Measurements from ENCODE around the gene KIRREL2.

The KIRREL2 gene

DNA sequence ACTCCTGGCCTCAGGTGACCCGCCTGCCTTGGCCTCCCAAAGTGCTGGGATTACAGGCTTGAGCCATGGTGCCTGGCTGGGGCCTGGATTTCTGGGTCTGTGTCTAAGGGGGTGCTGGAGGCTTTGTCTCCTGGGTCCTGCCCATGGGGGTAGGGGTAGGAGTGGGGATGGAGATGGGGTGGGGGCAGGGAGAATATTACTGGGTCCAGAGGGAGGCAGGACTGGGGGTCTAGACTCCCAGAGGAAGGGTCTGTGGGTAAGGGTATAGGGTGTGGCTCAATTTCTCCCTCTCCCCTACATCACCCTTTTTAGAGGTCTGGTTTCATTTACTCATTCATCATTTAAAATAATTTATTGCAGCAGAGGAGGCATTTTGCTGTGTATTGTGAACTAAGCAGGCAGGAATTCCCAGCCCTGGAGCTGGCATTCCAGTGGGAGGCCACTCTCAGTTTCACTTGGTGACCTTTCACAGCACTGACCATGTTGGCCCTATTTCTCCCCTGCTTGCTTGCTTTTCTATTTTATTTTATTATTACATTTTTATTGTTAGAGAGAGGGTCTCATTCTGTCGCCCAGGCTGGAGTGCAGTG lies 44.4 kb downstream of the KIRREL2 start:
- Histone ChIP-seq H3K9me2 (replicated peaks; ENCODE audit: low read depth, low read length) (no peaks in the 10 kb centered on the region), H3K4me1 (ENCODE audit: insufficient read depth, low read length, poor library complexity, severe bottlenecking) (peaks cover 56% of the 10 kb centered on the region), H4K20me1 (ENCODE audit: insufficient read depth, low read length, poor library complexity, severe bottlenecking) (peaks cover 9% of the 10 kb centered on the region), H3K9me3 (ENCODE audit: insufficient read depth, low read depth, low read length) (no peaks in the 10 kb centered on the region), H3F3A (ENCODE audit: low read depth) (no peaks in the 10 kb centered on the region), H3K4me2 (ENCODE audit: low read depth, low read length, poor library complexity, severe bottlenecking) (peak overlapping the region; percentile 91), H3K27me3 (ENCODE audit: insufficient read depth, low read length, poor library complexity, severe bottlenecking) (no peaks in the 10 kb centered on the region), H3K4me3 (ENCODE audit: low read length, poor library complexity, severe bottlenecking) (peak overlapping the region; percentile 82), H2AFZ (ENCODE audit: low read length) (no peak overlapping the region), H3K9ac (ENCODE audit: low read depth, low read length, poor library complexity, severe bottlenecking) (peak overlapping the region; percentile 88), H3K79me2 (ENCODE audit: insufficient read depth, low read length) (peaks cover 45% of the 10 kb centered on the region), H3K36me3 (ENCODE audit: insufficient read depth, low read length) (peaks cover 11% of the 10 kb centered on the region; the same call in 1 of the 2 replicates)
- TF ChIP-seq, protein P1, sequence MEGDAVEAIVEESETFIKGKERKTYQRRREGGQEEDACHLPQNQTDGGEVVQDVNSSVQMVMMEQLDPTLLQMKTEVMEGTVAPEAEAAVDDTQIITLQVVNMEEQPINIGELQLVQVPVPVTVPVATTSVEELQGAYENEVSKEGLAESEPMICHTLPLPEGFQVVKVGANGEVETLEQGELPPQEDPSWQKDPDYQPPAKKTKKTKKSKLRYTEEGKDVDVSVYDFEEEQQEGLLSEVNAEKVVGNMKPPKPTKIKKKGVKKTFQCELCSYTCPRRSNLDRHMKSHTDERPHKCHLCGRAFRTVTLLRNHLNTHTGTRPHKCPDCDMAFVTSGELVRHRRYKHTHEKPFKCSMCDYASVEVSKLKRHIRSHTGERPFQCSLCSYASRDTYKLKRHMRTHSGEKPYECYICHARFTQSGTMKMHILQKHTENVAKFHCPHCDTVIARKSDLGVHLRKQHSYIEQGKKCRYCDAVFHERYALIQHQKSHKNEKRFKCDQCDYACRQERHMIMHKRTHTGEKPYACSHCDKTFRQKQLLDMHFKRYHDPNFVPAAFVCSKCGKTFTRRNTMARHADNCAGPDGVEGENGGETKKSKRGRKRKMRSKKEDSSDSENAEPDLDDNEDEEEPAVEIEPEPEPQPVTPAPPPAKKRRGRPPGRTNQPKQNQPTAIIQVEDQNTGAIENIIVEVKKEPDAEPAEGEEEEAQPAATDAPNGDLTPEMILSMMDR (conservative IDR thresholded peaks at IDR 0.05; ENCODE audit: low read length) = no peak
- TF ChIP-seq EZH2phosphoT487 (IDR thresholded peaks at IDR 0.05; ENCODE audit: borderline replicate concordance) = no peak

DNA sequence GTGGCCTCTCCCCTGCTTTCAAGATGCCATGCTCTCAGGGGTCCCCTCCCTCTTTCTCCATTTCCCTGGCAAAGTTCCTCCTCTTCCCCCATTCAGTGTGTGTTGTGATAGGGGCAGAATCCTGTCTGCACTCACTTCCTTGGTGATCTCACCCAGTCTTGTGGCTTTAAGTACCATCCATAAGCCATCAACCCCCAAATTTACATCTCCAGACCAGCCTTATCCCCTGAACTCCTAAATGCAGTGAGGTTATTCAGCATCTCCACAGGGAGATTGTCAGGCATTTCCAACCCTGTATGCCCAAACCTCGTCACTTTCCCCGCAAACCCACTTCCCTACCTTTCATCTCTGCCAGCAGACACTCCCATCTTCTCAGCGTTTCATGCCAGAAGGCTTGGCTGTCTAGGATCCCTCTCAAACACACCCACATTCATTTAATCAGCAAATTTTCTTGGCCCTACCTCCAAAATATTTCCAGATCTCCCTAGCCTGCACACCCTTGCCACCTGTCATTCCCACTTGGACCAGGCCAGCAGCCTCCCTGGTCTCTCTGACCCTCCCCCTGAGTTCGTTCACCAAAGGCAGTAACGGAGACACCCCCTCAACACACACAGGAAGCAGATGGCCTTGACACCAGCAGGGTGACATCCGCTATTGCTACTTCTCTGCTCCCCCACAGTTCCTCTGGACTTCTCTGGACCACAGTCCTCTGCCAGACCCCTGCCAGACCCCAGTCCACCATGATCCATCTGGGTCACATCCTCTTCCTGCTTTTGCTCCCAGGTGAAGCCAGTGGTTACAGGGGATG lies 45.3 kb downstream of the KIRREL2 start, which contains the start of gene HCST:
Gene HCST, plus strand, starts transcription at position 676 of the 808 bp plus-strand sequence. Its CDS starts 65 bp downstream, at position 741.
- Histone ChIP-seq H3K9me2 (replicated peaks; ENCODE audit: low read depth, low read length) (no peaks in the 10 kb centered on the region), H3K9ac (ENCODE audit: low read depth, low read length, poor library complexity, severe bottlenecking) (peak within 1 kb of the TSS; percentile 88), H3K4me1 (ENCODE audit: insufficient read depth, low read length, poor library complexity, severe bottlenecking) (peaks cover 56% of the 10 kb centered on the region), H3K9me3 (ENCODE audit: insufficient read depth, low read depth, low read length) (no peaks in the 10 kb centered on the region), H3K4me2 (ENCODE audit: low read depth, low read length, poor library complexity, severe bottlenecking) (peak within 1 kb of the TSS; percentile 91), H3F3A (ENCODE audit: low read depth) (no peaks in the 10 kb centered on the region), H2AFZ (ENCODE audit: low read length) (peak within 1 kb of the TSS; percentile 40; the same call in 1 of the 2 replicates), H4K20me1 (ENCODE audit: insufficient read depth, low read length, poor library complexity, severe bottlenecking) (peaks cover 3% of the 10 kb centered on the region), H3K79me2 (ENCODE audit: insufficient read depth, low read length) (peaks cover 38% of the 10 kb centered on the region), H3K4me3 (ENCODE audit: low read length, poor library complexity, severe bottlenecking) (peak within 1 kb of the TSS; percentile 82), H3K36me3 (ENCODE audit: insufficient read depth, low read length) (peaks cover 2% of the 10 kb centered on the region; the same call in 1 of the 2 replicates), H3K27me3 (ENCODE audit: insufficient read depth, low read length, poor library complexity, severe bottlenecking) (no peaks in the 10 kb centered on the region)
- TF ChIP-seq, protein P1 (conservative IDR thresholded peaks at IDR 0.05; ENCODE audit: low read length) = no peak
- no peak for TF ChIP-seq EZH2phosphoT487 (IDR thresholded peaks at IDR 0.05; ENCODE audit: borderline replicate concordance)

DNA sequence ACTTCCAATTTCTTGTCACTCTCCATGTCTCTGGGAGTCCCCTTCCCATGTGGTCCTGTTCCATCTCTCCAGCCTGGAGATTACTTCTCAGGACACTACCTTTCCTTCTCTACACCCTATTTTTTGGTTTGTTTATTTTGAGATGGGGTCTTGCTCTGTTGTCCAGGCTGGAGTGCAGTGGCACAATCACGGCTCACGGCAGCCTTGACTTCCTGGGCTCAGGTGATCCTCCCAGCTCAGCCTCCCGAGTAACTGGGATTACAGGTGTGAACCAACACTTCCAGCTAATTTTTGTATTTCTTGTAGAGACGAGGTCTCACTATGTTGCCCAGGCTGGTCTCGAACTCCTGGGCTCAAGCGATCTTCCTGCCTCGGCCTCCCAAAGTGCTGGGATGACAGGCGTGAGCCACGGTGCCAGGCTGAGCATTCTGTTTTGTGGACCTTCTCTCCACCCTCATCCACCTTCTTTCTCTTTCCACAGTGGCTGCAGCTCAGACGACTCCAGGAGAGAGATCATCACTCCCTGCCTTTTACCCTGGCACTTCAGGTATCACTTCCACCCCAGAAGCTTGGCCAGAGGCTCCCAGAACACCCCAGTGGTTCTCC lies 46.3 kb downstream of the KIRREL2 start:
- H3K9me2 ChIP-seq (replicated peaks; ENCODE audit: low read depth, low read length) = no peaks in the 10 kb centered on the region
- H3K9ac ChIP-seq (ENCODE audit: low read depth, low read length, poor library complexity, severe bottlenecking) = peak overlapping the region; percentile 88
- no peaks in the 10 kb centered on the region for H3K27me3 ChIP-seq (ENCODE audit: insufficient read depth, low read length, poor library complexity, severe bottlenecking)
- H3K36me3 ChIP-seq (ENCODE audit: insufficient read depth, low read length) = no peaks in the 10 kb centered on the region
- peaks cover 30% of the 10 kb centered on the region for H3K79me2 ChIP-seq (ENCODE audit: insufficient read depth, low read length)
- no peaks in the 10 kb centered on the region for H3K9me3 ChIP-seq (ENCODE audit: insufficient read depth, low read depth, low read length)
- TF ChIP-seq EZH2phosphoT487 (IDR thresholded peaks at IDR 0.05; ENCODE audit: borderline replicate concordance) = no peak
- TF ChIP-seq, protein P1 (conservative IDR thresholded peaks at IDR 0.05; ENCODE audit: low read length) = no peak
- peak overlapping the region; percentile 40; the same call in 1 of the 2 replicates for H2AFZ ChIP-seq (ENCODE audit: low read length)
- H4K20me1 ChIP-seq (ENCODE audit: insufficient read depth, low read length, poor library complexity, severe bottlenecking) = peaks cover 2% of the 10 kb centered on the region
- H3K4me2 ChIP-seq (ENCODE audit: low read depth, low read length, poor library complexity, severe bottlenecking) = peak overlapping the region; percentile 91
- H3F3A ChIP-seq (ENCODE audit: low read depth) = no peaks in the 10 kb centered on the region
- peaks cover 50% of the 10 kb centered on the region for H3K4me1 ChIP-seq (ENCODE audit: insufficient read depth, low read length, poor library complexity, severe bottlenecking)
- peak overlapping the region; percentile 82 for H3K4me3 ChIP-seq (ENCODE audit: low read length, poor library complexity, severe bottlenecking)
